Measurements from ENCODE around the gene MRPL32. TPM values are rescaled to one million over a fixed set of nuclear protein-coding genes. Genes with fewer than 3 reads are reported as not detected.

Gene MRPL32
- total RNA-seq, 1 experiment from 2014 or later = 47.5 TPM

DNA sequence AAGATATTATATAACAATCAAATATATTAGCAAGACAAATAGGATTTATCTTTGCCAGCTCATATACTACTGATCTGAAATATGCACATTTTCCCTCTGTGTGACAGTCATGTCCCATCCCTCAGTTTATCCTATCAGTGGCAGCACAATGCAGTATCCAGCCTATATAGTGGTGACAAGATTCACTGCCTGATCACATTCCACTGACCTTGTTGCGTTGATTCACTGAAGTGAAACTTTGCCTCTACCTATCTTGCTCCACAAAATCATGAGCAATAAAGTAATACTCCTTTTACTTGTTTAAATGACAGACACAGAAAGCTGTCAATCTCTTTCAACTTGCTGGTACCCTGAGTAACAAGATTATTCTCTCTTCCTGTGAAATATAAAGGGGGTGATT is 6.5 kb upstream of the MRPL32 start:
- Histone ChIP-seq H3K79me2 (ENCODE audit: insufficient read depth, low read length) (peaks cover 93% of the 10 kb centered on the region), H3K27ac (ENCODE audit: low read depth, low read length) (no peak overlapping the region)

DNA sequence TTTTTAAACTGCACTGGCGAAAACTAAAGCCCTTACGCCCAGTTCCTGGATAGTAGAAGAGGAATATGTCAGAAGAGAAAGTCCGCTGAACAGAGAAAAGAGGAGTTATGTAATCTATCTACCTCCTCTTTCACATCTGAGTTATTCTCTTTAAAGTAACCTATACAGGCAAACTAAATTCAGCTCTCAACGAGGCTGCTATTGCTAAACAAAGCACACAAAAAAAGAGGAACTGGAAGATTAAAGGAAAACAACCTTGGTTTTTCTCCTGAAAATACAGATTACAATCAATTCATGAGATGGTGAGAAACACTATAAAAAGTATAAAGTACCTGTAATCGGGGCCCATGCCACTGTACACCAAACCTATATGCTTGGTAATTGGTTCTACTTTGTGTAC is 6.0 kb upstream of the MRPL32 start:
- H3K79me2 ChIP-seq (ENCODE audit: insufficient read depth, low read length) = peaks cover 93% of the 10 kb centered on the region
- no peak overlapping the region for H3K9ac ChIP-seq (ENCODE audit: low read length)
- POLR2A ChIA-PET = no interaction called here
- peaks cover 0 to 19% of the 10 kb centered on the region in 2 experiments; a peak in 1 of 4 replicates for H3K4me1 ChIP-seq (ENCODE audit: control insufficient read depth in 1 of 2, insufficient read depth in 2 of 2, low read length in 2 of 2)
- no peaks in the 10 kb centered on the region for H3K27me3 ChIP-seq (ENCODE audit: insufficient read depth, low read length)
- CTCF ChIA-PET = no interaction called here
- ATAC-seq = no peak
- H2AFZ ChIP-seq (ENCODE audit: low read depth, low read length, poor library complexity, severe bottlenecking) = no peak overlapping the region
- H3K9me3 ChIP-seq (ENCODE audit: control insufficient read depth in 1 of 2, insufficient read depth in 1 of 2, low read depth in 1 of 2, low read length in 2 of 2) = no peaks in the 10 kb centered on the region
- peaks cover 21% of the 10 kb centered on the region for H4K20me1 ChIP-seq (ENCODE audit: insufficient read depth)
- no peak overlapping the region for H3K4me2 ChIP-seq (ENCODE audit: low read length)
- no peaks in the 10 kb centered on the region for H3K9me2 ChIP-seq (ENCODE audit: insufficient read depth)
- BruUV-seq (replicated peaks) = no TSS peak
- peaks cover 47 to 57% of the 10 kb centered on the region in 2 experiments for H3K36me3 ChIP-seq (ENCODE audit: control insufficient read depth in 1 of 2, insufficient read depth in 2 of 2, low read length in 2 of 2)
- RAD21 ChIA-PET (ENCODE audit: low non-redundant PET in 1 of 2, low total read pairs in 2 of 2, uncharacterized antibody in 2 of 2, unreplicated experiment in 2 of 2) = no interaction called here
- intact Hi-C loops (cut with micrococcal nuclease) = no loop called here
- DNase-seq (ENCODE audit: low read depth, low spot score) = no peak
- no peak overlapping the region for H3K4me3 ChIP-seq (replicated peaks in 1 of 2; ENCODE audit: low read depth in 1 of 2, low read length in 2 of 2)
- no peak for TF ChIP-seq ZNF274 (IDR thresholded peaks at IDR 0.05; ENCODE audit: low read depth, low read length)
- TF ChIP-seq, protein P1, sequence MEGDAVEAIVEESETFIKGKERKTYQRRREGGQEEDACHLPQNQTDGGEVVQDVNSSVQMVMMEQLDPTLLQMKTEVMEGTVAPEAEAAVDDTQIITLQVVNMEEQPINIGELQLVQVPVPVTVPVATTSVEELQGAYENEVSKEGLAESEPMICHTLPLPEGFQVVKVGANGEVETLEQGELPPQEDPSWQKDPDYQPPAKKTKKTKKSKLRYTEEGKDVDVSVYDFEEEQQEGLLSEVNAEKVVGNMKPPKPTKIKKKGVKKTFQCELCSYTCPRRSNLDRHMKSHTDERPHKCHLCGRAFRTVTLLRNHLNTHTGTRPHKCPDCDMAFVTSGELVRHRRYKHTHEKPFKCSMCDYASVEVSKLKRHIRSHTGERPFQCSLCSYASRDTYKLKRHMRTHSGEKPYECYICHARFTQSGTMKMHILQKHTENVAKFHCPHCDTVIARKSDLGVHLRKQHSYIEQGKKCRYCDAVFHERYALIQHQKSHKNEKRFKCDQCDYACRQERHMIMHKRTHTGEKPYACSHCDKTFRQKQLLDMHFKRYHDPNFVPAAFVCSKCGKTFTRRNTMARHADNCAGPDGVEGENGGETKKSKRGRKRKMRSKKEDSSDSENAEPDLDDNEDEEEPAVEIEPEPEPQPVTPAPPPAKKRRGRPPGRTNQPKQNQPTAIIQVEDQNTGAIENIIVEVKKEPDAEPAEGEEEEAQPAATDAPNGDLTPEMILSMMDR (IDR thresholded peaks at IDR 0.05 in 2 of 3, conservative IDR thresholded peaks at IDR 0.05 in 1 of 3; ENCODE audit: borderline replicate concordance in 1 of 3, insufficient read depth in 1 of 3, low read depth in 2 of 3, low read length in 2 of 3) = no peak
- TF ChIP-seq EGR1 (IDR thresholded peaks at IDR 0.05; ENCODE audit: low read depth) = no peak
- no peak for TF ChIP-seq SP1 (IDR thresholded peaks at IDR 0.05; ENCODE audit: low read depth)
- TF ChIP-seq CEBPB (IDR thresholded peaks at IDR 0.05; ENCODE audit: low read depth) = no peak
- no peak for TF ChIP-seq EZH2phosphoT487 (IDR thresholded peaks at IDR 0.05; ENCODE audit: borderline replicate concordance)
- TF ChIP-seq, protein P2, sequence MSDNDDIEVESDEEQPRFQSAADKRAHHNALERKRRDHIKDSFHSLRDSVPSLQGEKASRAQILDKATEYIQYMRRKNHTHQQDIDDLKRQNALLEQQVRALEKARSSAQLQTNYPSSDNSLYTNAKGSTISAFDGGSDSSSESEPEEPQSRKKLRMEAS (IDR thresholded peaks at IDR 0.05) = no peak
- no peak for TF ChIP-seq TCF7L2 (IDR thresholded peaks at IDR 0.05; ENCODE audit: borderline replicate concordance, extremely low read depth, insufficient read depth, insufficient read length)
- no peak for TF ChIP-seq POLR2A (IDR thresholded peaks at IDR 0.05; ENCODE audit: borderline replicate concordance, extremely low read depth, insufficient read depth, insufficient read length)
- TF ChIP-seq SRF (IDR thresholded peaks at IDR 0.05; ENCODE audit: low read depth) = no peak
- no peak for TF ChIP-seq JUND (IDR thresholded peaks at IDR 0.05)
- TF ChIP-seq, protein P3, sequence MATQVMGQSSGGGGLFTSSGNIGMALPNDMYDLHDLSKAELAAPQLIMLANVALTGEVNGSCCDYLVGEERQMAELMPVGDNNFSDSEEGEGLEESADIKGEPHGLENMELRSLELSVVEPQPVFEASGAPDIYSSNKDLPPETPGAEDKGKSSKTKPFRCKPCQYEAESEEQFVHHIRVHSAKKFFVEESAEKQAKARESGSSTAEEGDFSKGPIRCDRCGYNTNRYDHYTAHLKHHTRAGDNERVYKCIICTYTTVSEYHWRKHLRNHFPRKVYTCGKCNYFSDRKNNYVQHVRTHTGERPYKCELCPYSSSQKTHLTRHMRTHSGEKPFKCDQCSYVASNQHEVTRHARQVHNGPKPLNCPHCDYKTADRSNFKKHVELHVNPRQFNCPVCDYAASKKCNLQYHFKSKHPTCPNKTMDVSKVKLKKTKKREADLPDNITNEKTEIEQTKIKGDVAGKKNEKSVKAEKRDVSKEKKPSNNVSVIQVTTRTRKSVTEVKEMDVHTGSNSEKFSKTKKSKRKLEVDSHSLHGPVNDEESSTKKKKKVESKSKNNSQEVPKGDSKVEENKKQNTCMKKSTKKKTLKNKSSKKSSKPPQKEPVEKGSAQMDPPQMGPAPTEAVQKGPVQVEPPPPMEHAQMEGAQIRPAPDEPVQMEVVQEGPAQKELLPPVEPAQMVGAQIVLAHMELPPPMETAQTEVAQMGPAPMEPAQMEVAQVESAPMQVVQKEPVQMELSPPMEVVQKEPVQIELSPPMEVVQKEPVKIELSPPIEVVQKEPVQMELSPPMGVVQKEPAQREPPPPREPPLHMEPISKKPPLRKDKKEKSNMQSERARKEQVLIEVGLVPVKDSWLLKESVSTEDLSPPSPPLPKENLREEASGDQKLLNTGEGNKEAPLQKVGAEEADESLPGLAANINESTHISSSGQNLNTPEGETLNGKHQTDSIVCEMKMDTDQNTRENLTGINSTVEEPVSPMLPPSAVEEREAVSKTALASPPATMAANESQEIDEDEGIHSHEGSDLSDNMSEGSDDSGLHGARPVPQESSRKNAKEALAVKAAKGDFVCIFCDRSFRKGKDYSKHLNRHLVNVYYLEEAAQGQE (IDR thresholded peaks at IDR 0.05; ENCODE audit: low read depth) = no peak
- TF ChIP-seq ELF1 (IDR thresholded peaks at IDR 0.05; ENCODE audit: borderline replicate concordance, low read depth) = no peak
- TF ChIP-seq ZFX (IDR thresholded peaks at IDR 0.05) = no peak
- no peak for TF ChIP-seq RAD21 (IDR thresholded peaks at IDR 0.05; ENCODE audit: low read depth)
- TF ChIP-seq EZH2 (IDR thresholded peaks at IDR 0.05) = no peak
- no peak overlapping the region for H3K27ac ChIP-seq (ENCODE audit: low read depth, low read length)

More for the DNA sequence above, 6.5 kb upstream of the MRPL32 start:
- Histone ChIP-seq H4K20me1 (ENCODE audit: insufficient read depth) (peaks cover 26% of the 10 kb centered on the region), H3K9me2 (ENCODE audit: insufficient read depth) (no peaks in the 10 kb centered on the region), H3K4me1 (ENCODE audit: control insufficient read depth in 1 of 2, insufficient read depth in 2 of 2, low read length in 2 of 2) (peaks cover 0 to 14% of the 10 kb centered on the region in 2 experiments; a peak in 1 of 4 replicates), H3K4me3 (replicated peaks in 1 of 2; ENCODE audit: low read depth in 1 of 2, low read length in 2 of 2) (no peak overlapping the region), H3K9ac (ENCODE audit: low read length) (no peak overlapping the region), H3K9me3 (ENCODE audit: control insufficient read depth in 1 of 2, insufficient read depth in 1 of 2, low read depth in 1 of 2, low read length in 2 of 2) (no peaks in the 10 kb centered on the region), H3K36me3 (ENCODE audit: control insufficient read depth in 1 of 2, insufficient read depth in 2 of 2, low read length in 2 of 2) (peaks cover 51 to 63% of the 10 kb centered on the region in 2 experiments), H3K4me2 (ENCODE audit: low read length) (no peak overlapping the region), H2AFZ (ENCODE audit: low read depth, low read length, poor library complexity, severe bottlenecking) (no peak overlapping the region), H3K27me3 (ENCODE audit: insufficient read depth, low read length) (no peaks in the 10 kb centered on the region)
- DNase-seq (ENCODE audit: low read depth, low spot score) (no peak), ATAC-seq (no peak)
- ChIA-PET CTCF (no interaction called here), RAD21 (ENCODE audit: low non-redundant PET in 1 of 2, low total read pairs in 2 of 2, uncharacterized antibody in 2 of 2, unreplicated experiment in 2 of 2) (no interaction called here), POLR2A (no interaction called here)
- TF ChIP-seq ELF1 (IDR thresholded peaks at IDR 0.05; ENCODE audit: borderline replicate concordance, low read depth) (no peak), SRF (IDR thresholded peaks at IDR 0.05; ENCODE audit: low read depth) (no peak)
- no TSS peak for BruUV-seq (replicated peaks)
- intact Hi-C loops (cut with micrococcal nuclease) = no loop called here

Data from HCT116 (cell line).